ENCODE measurements around the gene CROCC2. TPM values are rescaled to one million over a fixed set of nuclear protein-coding genes. Genes with fewer than 3 reads are reported as not detected.

CROCC2 gene
- total and polyA plus RNA-seq, 2 of the 13 experiments (the other 11 are each of a cell fraction or from before 2014, with no cell fraction given), result not detected

DNA sequence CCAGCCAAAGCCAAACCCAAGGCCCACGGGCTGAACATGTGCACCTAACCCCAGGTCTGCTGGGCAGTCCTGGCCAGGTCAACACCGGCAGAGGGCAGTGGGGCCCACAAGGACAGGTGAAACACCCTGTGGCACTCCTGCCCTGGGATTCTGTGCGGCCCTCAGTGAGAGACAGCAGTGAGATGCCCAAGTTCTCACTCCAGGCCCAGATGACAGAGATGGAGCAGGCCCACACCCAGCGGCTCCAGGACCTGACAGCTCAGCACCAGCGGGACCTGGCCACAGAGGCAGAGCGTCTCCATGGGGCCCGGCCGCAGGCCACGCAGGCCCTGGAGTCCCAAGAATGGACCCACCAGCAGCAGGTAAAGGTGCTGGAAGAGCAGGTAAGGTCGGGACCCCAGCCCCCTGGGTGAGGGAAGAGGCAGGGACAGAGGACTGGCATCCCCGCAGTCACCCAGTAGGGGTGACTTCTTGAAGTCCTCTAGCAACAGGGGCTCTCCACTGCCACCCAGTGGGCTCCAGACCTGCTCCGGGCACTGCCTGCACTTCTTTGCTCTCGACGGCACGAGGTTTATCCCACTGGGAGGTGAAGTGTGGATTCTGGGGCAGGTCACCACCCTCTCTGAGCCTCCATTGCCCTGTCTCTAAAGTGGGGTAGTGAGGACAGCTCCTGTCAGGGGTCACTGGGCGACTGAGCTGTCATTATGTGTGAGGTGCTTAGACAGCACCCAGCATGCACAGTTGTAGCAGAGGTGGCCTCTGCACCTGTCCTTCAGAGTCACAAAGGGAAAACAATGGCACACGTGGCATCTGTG is 83.5 kb downstream of the CROCC2 start (continued):
- TF ChIP-seq, protein P1, sequence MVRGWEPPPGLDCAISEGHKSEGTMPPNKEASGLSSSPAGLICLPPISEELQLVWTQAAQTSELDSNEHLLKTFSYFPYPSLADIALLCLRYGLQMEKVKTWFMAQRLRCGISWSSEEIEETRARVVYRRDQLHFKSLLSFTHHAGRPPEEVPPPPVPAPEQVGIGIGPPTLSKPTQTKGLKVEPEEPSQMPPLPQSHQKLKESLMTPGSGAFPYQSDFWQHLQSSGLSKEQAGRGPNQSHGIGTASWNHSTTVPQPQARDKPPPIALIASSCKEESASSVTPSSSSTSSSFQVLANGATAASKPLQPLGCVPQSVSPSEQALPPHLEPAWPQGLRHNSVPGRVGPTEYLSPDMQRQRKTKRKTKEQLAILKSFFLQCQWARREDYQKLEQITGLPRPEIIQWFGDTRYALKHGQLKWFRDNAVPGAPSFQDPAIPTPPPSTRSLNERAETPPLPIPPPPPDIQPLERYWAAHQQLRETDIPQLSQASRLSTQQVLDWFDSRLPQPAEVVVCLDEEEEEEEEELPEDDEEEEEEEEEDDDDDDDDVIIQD (CRISPR knock-in tag; IDR thresholded peaks at IDR 0.05; ENCODE audit: low read depth), result no peak
- no peak for TF ChIP-seq TARDBP (CRISPR knock-in tag; IDR thresholded peaks at IDR 0.05)
- no peak for TF ChIP-seq ZNF83 (CRISPR knock-in tag; IDR thresholded peaks at IDR 0.05; ENCODE audit: borderline replicate concordance)
- TF ChIP-seq ZNF10 (CRISPR knock-in tag; IDR thresholded peaks at IDR 0.05; ENCODE audit: borderline replicate concordance, low read depth), result no peak
- no peak for TF ChIP-seq PRPF4 (IDR thresholded peaks at IDR 0.05; ENCODE audit: low read depth, low read length, poor library complexity, severe bottlenecking)
- TF ChIP-seq, protein P2, sequence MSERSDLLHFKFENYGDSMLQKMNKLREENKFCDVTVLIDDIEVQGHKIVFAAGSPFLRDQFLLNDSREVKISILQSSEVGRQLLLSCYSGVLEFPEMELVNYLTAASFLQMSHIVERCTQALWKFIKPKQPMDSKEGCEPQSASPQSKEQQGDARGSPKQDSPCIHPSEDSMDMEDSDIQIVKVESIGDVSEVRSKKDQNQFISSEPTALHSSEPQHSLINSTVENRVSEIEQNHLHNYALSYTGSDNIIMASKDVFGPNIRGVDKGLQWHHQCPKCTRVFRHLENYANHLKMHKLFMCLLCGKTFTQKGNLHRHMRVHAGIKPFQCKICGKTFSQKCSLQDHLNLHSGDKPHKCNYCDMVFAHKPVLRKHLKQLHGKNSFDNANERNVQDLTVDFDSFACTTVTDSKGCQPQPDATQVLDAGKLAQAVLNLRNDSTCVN (CRISPR knock-in tag; IDR thresholded peaks at IDR 0.05; ENCODE audit: borderline replicate concordance), result 0 out of 2 replicates have a peak, but pooled peaks have one; percentile 55
- TF ChIP-seq PLRG1 (conservative IDR thresholded peaks at IDR 0.05), result no peak
- TF ChIP-seq STAG1 (CRISPR knock-in tag; IDR thresholded peaks at IDR 0.05), result peak; percentile 88
- TF ChIP-seq ELF1 (CRISPR knock-in tag; IDR thresholded peaks at IDR 0.05), result no peak
- TF ChIP-seq NR2F6 (IDR thresholded peaks at IDR 0.05), result no peak
- TF ChIP-seq NR2F6 (CRISPR knock-in tag; IDR thresholded peaks at IDR 0.05), result peak; percentile 33; the same call in 1 of the 2 replicates
- no peak for TF ChIP-seq REXO4 (CRISPR knock-in tag; IDR thresholded peaks at IDR 0.05; ENCODE audit: borderline replicate concordance)
- TF ChIP-seq SRSF4 (IDR thresholded peaks at IDR 0.05; ENCODE audit: low read depth, low read length, poor library complexity, severe bottlenecking), result no peak
- TF ChIP-seq, protein P3, sequence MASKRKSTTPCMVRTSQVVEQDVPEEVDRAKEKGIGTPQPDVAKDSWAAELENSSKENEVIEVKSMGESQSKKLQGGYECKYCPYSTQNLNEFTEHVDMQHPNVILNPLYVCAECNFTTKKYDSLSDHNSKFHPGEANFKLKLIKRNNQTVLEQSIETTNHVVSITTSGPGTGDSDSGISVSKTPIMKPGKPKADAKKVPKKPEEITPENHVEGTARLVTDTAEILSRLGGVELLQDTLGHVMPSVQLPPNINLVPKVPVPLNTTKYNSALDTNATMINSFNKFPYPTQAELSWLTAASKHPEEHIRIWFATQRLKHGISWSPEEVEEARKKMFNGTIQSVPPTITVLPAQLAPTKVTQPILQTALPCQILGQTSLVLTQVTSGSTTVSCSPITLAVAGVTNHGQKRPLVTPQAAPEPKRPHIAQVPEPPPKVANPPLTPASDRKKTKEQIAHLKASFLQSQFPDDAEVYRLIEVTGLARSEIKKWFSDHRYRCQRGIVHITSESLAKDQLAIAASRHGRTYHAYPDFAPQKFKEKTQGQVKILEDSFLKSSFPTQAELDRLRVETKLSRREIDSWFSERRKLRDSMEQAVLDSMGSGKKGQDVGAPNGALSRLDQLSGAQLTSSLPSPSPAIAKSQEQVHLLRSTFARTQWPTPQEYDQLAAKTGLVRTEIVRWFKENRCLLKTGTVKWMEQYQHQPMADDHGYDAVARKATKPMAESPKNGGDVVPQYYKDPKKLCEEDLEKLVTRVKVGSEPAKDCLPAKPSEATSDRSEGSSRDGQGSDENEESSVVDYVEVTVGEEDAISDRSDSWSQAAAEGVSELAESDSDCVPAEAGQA (IDR thresholded peaks at IDR 0.05; ENCODE audit: low read depth), result no peak
- TF ChIP-seq, protein P3 (CRISPR knock-in tag; IDR thresholded peaks at IDR 0.05; ENCODE audit: borderline replicate concordance), result no peak
- TF ChIP-seq ETV5 (CRISPR knock-in tag; IDR thresholded peaks at IDR 0.05; ENCODE audit: borderline replicate concordance), result 0 out of 2 replicates have a peak, but pooled peaks have one; percentile 40
- no peak for TF ChIP-seq FOXP1 (IDR thresholded peaks at IDR 0.05)
- no peak for TF ChIP-seq FOXP1 (CRISPR knock-in tag; IDR thresholded peaks at IDR 0.05)
- TF ChIP-seq ZEB1 (IDR thresholded peaks at IDR 0.05; ENCODE audit: insufficient replicate concordance, low read depth), result no peak
- 0 out of 2 replicates have a peak, but pooled peaks have one; percentile 26 for TF ChIP-seq NFKB2 (CRISPR knock-in tag; IDR thresholded peaks at IDR 0.05; ENCODE audit: borderline replicate concordance)
- TF ChIP-seq, protein P4, sequence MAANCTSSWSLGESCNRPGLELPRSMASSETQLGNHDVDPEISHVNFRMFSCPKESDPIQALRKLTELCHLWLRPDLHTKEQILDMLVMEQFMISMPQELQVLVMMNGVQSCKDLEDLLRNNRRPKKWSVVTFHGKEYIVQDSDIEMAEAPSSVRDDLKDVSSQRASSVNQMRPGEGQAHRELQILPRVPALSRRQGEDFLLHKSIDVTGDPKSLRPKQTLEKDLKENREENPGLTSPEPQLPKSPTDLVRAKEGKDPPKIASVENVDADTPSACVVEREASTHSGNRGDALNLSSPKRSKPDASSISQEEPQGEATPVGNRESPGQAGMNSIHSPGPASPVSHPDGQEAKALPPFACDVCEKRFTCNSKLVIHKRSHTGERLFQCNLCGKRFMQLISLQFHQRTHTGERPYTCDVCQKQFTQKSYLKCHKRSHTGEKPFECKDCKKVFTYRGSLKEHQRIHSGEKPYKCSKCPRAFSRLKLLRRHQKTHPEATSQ (CRISPR knock-in tag; IDR thresholded peaks at IDR 0.05; ENCODE audit: borderline replicate concordance), result no peak

Measured in HepG2 (cell line).